SU-DHL-6 (cell line): Measurements from ENCODE around the gene EREG.

Experiments used
- H2AFZ ChIP-seq: fragments of 200-600 bp; sonication (generic); 2 replicates; pipeline ENCODE4 v1.6.1; 2014; ENCODE audit warnings: low read depth, mild to moderate bottlenecking, moderate library complexity, mixed read lengths, antibody characterized with exemption, low read length; ENCODE audit not compliant: severe bottlenecking
- H3F3A ChIP-seq: fragments of 200-600 bp; shearing (Covaris generic); 2 replicates; pipeline ENCODE4 v1.6.0; 2016; ENCODE audit warnings: antibody characterized with exemption, mild to moderate bottlenecking; ENCODE audit not compliant: insufficient read depth
- H3K27ac ChIP-seq: fragments of 200-600 bp; sonication (generic); 2 replicates; pipeline ENCODE4 v1.5.1; 2016; ENCODE audit warnings: low read depth, mild to moderate bottlenecking, low read length, moderate library complexity, mixed read lengths
- H3K27me3 ChIP-seq: fragments of 200-600 bp; sonication (generic), shearing (Covaris generic); 2 replicates; pipeline ENCODE4 v1.6.0; 2014; ENCODE audit warnings: mild to moderate bottlenecking, low read length
- H3K36me3 ChIP-seq: fragments of 200-600 bp; sonication (generic); 2 replicates; pipeline ENCODE4 v1.6.1; 2014; ENCODE audit warnings: mild to moderate bottlenecking, low read length, mixed read lengths
- H3K4me2 ChIP-seq: fragments of 300-600, 200-600 bp; shearing (Covaris generic), sonication (generic); 2 replicates; pipeline ENCODE4 v1.6.0; 2014; ENCODE audit warnings: low read length, low read depth, mild to moderate bottlenecking; ENCODE audit not compliant: poor library complexity, severe bottlenecking
- H3K4me3 ChIP-seq: fragments of 200-600 bp; sonication (generic); 2 replicates; pipeline ENCODE4 v1.5.1; 2014; ENCODE audit warnings: antibody characterized with exemption, low read length, mild to moderate bottlenecking, mixed read lengths; ENCODE audit not compliant: insufficient read depth, poor library complexity, severe bottlenecking
- H3K79me2 ChIP-seq: fragments of 200-600 bp; sonication (generic); 2 replicates; pipeline ENCODE4 v1.6.1; 2014; ENCODE audit warnings: mild to moderate bottlenecking, low read length, moderate library complexity; ENCODE audit not compliant: insufficient read depth
- H3K9ac ChIP-seq: fragments of 200-600 bp; sonication (generic); 2 replicates; pipeline ENCODE4 v1.7.0; 2014; ENCODE audit warnings: mild to moderate bottlenecking, low read length
- H3K9me2 ChIP-seq: fragments of 200-600 bp; sonication (generic); replicated peaks from 2 replicates; pipeline ENCODE4 v1.6.1; 2014; ENCODE audit warnings: low read length; ENCODE audit not compliant: insufficient read depth
- H3K9me3 ChIP-seq: fragments of 200-600 bp; sonication (generic); 2 replicates; pipeline ENCODE4 v1.6.1; 2014; ENCODE audit warnings: low read length, mixed read lengths; ENCODE audit not compliant: insufficient read depth
- H4K20me1 ChIP-seq: fragments of 200-600 bp; sonication (generic); 2 replicates; pipeline ENCODE4 v1.6.1; 2014; ENCODE audit warnings: low read depth, mild to moderate bottlenecking, antibody characterized with exemption, low read length, moderate library complexity, mixed read lengths
- EZH2phosphoT487 ChIP-seq: fragments of 200-600 bp; sonication (generic), shearing (Covaris generic); conservative IDR thresholded peaks from 2 replicates; pipeline ENCODE4 v1.6.1; 2018; ENCODE audit warnings: mild to moderate bottlenecking, antibody characterized with exemption, low read length, moderate library complexity, mixed read lengths
- TF ChIP-seq, protein P1 (sequence below): fragments of 200-600 bp; sonication (generic); IDR thresholded peaks from one replicate; pipeline ENCODE4 v1.5.1; 2017; ENCODE audit warnings: antibody characterized with exemption, mild to moderate bottlenecking, low read length, moderate library complexity; ENCODE audit not compliant: insufficient read depth, poor library complexity, severe bottlenecking

EREG gene

DNA sequence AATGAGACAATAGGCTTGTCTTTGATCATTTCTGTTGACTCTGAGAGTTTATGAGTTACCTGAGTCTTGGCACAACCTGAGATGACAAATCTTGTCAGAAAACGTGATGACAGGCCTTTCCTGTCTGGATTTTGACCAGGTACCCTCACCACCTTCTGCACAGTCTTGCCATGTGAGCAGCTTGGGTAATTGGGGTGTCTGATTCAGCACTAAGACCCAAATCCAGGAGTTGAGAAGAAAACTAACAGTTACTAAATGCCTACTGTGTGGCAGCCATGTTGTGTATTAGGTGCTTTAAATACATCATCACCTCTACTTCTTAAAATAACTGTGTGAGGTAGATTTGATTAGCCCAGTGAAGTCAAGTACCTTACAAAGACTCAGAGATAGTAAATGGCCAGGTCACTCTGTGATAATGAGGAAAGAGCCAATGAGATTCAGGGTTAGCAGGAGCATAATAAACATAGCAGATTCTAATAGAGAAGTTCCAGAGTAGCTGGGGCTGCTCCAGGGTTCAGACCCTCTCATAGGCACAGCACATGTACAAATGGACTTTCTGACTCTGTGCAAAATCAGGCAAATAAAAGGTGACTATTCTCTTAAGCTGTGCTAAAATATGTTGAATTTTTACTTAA lies 2.8 kb downstream of the EREG start:
- H3K4me3 ChIP-seq: no peak overlapping the region
- H3K36me3 ChIP-seq: no peaks in the 10 kb centered on the region
- no peak for TF ChIP-seq EZH2phosphoT487
- TF ChIP-seq, protein P1, sequence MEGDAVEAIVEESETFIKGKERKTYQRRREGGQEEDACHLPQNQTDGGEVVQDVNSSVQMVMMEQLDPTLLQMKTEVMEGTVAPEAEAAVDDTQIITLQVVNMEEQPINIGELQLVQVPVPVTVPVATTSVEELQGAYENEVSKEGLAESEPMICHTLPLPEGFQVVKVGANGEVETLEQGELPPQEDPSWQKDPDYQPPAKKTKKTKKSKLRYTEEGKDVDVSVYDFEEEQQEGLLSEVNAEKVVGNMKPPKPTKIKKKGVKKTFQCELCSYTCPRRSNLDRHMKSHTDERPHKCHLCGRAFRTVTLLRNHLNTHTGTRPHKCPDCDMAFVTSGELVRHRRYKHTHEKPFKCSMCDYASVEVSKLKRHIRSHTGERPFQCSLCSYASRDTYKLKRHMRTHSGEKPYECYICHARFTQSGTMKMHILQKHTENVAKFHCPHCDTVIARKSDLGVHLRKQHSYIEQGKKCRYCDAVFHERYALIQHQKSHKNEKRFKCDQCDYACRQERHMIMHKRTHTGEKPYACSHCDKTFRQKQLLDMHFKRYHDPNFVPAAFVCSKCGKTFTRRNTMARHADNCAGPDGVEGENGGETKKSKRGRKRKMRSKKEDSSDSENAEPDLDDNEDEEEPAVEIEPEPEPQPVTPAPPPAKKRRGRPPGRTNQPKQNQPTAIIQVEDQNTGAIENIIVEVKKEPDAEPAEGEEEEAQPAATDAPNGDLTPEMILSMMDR: no peak
- no peaks in the 10 kb centered on the region for H3F3A ChIP-seq
- H4K20me1 ChIP-seq: no peaks in the 10 kb centered on the region
- H3K79me2 ChIP-seq: no peaks in the 10 kb centered on the region
- no peaks in the 10 kb centered on the region for H3K9me3 ChIP-seq
- no peak overlapping the region for H3K27ac ChIP-seq
- no peak overlapping the region for H3K9ac ChIP-seq
- no peak overlapping the region for H3K4me2 ChIP-seq
- no peaks in the 10 kb centered on the region for H3K27me3 ChIP-seq
- no peak overlapping the region for H2AFZ ChIP-seq
- H3K9me2 ChIP-seq: no peaks in the 10 kb centered on the region

DNA sequence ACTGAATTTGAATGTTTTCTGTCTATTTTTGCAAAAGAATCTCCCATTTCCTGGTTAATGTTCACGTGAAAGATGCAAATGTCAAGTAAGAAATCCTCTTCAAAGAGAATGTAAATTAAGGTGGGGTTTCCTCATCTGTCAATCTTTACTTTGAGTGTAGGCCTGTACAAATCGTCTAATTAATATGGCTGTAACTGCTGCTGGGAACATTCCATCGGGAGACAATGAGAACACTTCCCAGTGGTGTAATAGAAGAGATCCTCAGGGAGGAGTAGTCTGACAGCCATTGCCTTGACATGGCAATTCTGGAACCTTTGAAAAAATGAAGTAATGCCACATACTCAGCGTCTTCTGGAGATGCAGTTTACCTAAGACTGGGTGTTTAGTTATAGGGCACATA lies 3.7 kb downstream of the EREG start:
- H3F3A ChIP-seq: no peaks in the 10 kb centered on the region
- H3K79me2 ChIP-seq: no peaks in the 10 kb centered on the region
- no peaks in the 10 kb centered on the region for H3K36me3 ChIP-seq
- H3K27ac ChIP-seq: no peak overlapping the region
- H3K4me2 ChIP-seq: no peak overlapping the region
- H3K27me3 ChIP-seq: no peaks in the 10 kb centered on the region
- no peaks in the 10 kb centered on the region for H3K9me3 ChIP-seq
- no peak overlapping the region for H2AFZ ChIP-seq
- H3K4me3 ChIP-seq: no peak overlapping the region
- no peaks in the 10 kb centered on the region for H3K9me2 ChIP-seq
- H3K9ac ChIP-seq: no peak overlapping the region
- TF ChIP-seq, protein P1: no peak
- TF ChIP-seq EZH2phosphoT487: no peak
- no peaks in the 10 kb centered on the region for H4K20me1 ChIP-seq

DNA sequence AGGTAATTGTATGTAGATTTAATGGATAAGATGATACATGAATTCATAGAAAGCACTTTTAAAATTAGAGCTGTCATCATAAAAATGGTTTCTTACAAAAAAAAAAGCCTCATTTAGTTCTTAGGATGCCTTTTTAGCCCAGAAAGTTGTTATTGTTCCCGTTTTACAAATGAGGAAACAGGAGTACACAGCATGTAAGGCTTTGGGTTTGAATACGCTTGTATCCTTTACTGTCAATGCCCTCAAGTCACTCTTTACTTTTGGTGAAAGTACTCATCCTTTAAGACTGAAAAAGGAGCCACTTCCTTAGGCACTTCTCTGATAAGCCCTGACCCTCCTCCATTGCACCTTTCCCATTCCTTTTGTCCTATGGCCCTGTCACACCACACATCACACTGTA lies 4.9 kb downstream of the EREG start:
- no peaks in the 10 kb centered on the region for H3K9me2 ChIP-seq
- H3F3A ChIP-seq: no peaks in the 10 kb centered on the region
- no peaks in the 10 kb centered on the region for H3K36me3 ChIP-seq
- H4K20me1 ChIP-seq: no peaks in the 10 kb centered on the region
- H3K4me3 ChIP-seq: no peak overlapping the region
- H3K27ac ChIP-seq: no peak overlapping the region
- TF ChIP-seq, protein P1: no peak
- TF ChIP-seq EZH2phosphoT487: no peak
- H3K4me2 ChIP-seq: no peak overlapping the region
- H3K27me3 ChIP-seq: no peaks in the 10 kb centered on the region
- no peaks in the 10 kb centered on the region for H3K9me3 ChIP-seq
- no peaks in the 10 kb centered on the region for H3K79me2 ChIP-seq
- H2AFZ ChIP-seq: no peak overlapping the region
- H3K9ac ChIP-seq: no peak overlapping the region
